NCI-H1092 treated with DMSO at 0.1 percent for 48 hours (cell line): ENCODE data around the gene PGAM2.

Experiments
- DNase-seq: peaks from one replicate; lab custom pipeline; 2025; lab: John Stamatoyannopoulos, UW

PGAM2 gene

GRCh38 chr7:44103566-44103922 is 38.2 kb upstream of the PGAM2 start:
- no peak for DNase-seq

- no peak for DNase-seq
Measured at GRCh38 chr7:44102846-44103565, 37.6 kb upstream of the PGAM2 start.

GRCh38 chr7:44101966-44102845 is 36.8 kb upstream of the PGAM2 start:
- DNase-seq: no peak

- no peak for DNase-seq
Measured at GRCh38 chr7:44101303-44101965, 36.1 kb upstream of the PGAM2 start.

GRCh38 chr7:44100458-44101302 is 35.3 kb upstream of the PGAM2 start:
- DNase-seq: no peak

- DNase-seq: no peak
Measured at GRCh38 chr7:44099669-44100068, 34.3 kb upstream of the PGAM2 start.

- DNase-seq: no peak
Measured at GRCh38 chr7:44098092-44099068, 33.0 kb upstream of the PGAM2 start.

- no peak for DNase-seq
Measured at GRCh38 chr7:44097064-44097932, 31.9 kb upstream of the PGAM2 start.

GRCh38 chr7:44096326-44096881 is 31.0 kb upstream of the PGAM2 start:
- DNase-seq: no peak

- no peak for DNase-seq
Measured at GRCh38 chr7:44095781-44096180, 30.4 kb upstream of the PGAM2 start.

GRCh38 chr7:44094883-44095592 is 29.7 kb upstream of the PGAM2 start:
- DNase-seq: no peak

GRCh38 chr7:44094365-44094764 is 29.0 kb upstream of the PGAM2 start:
- DNase-seq: no peak

GRCh38 chr7:44093102-44093641 is 27.8 kb upstream of the PGAM2 start:
- no peak for DNase-seq

GRCh38 chr7:44087911-44088838 is 22.8 kb upstream of the PGAM2 start:
- DNase-seq: no peak

- DNase-seq: no peak
Measured at GRCh38 chr7:44086627-44087026, 21.3 kb upstream of the PGAM2 start.

- DNase-seq: no peak
Measured at GRCh38 chr7:44085546-44085945, 20.2 kb upstream of the PGAM2 start.

GRCh38 chr7:44084701-44085100 is 19.3 kb upstream of the PGAM2 start:
- DNase-seq: no peak
